ENCODE results near the gene PAF1.
A peak's percentile ranks its signal among the peaks of the same experiment; 100 is the strongest.

Gene PAF1

GRCh38 chr19:39428283-39429112, 37.6 kb upstream of the PAF1 start:
- Histone ChIP-seq H3K27me3 (ENCODE audit: control insufficient read depth, insufficient read depth, low read length) (no peaks in the 10 kb centered on the region), H3K9me3 (ENCODE audit: control insufficient read depth, insufficient read depth, low read depth, low read length) (no peaks in the 10 kb centered on the region), H3K9ac (ENCODE audit: low read length) (peak overlapping the region; percentile 79), H3K36me3 (ENCODE audit: control insufficient read depth, insufficient read depth, low read length) (peaks cover 36% of the 10 kb centered on the region), H3K27ac (ENCODE audit: low read depth, low read length) (peak overlapping the region; percentile 81), H3K4me3 (ENCODE audit: low read depth, low read length) (peak overlapping the region; percentile 41), H3K4me1 (ENCODE audit: control insufficient read depth, insufficient read depth, low read length) (peaks cover 30% of the 10 kb centered on the region)

DNA sequence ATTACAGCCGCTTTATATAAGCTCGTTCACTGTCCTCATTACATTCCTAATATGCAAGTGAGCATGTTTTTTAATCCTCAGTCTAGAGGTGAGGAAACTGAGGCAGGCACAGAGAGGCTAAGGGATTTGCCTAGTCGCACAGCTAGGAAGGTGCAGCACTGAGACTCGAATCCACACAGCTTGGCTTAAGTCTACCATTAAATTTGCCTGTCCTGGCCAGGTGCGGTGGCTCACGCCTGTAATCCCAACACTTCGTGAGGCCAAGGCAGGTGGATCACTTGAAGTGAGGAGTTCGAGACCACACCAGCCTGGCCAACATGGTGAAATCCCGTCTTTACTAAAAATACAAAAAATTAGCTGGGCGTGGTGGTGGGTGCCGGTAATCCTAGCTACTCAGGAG, 36.8 kb upstream of the PAF1 start:
- Histone ChIP-seq H3K4me3 (ENCODE audit: low read depth, low read length) (no peak overlapping the region), H3K36me3 (ENCODE audit: control insufficient read depth, insufficient read depth, low read length) (peaks cover 36% of the 10 kb centered on the region), H3K27ac (ENCODE audit: low read depth, low read length) (peak overlapping the region; percentile 81), H3K9me3 (ENCODE audit: control insufficient read depth, insufficient read depth, low read depth, low read length) (no peaks in the 10 kb centered on the region), H3K27me3 (ENCODE audit: control insufficient read depth, insufficient read depth, low read length) (no peaks in the 10 kb centered on the region), H3K9ac (ENCODE audit: low read length) (peak overlapping the region; percentile 17), H3K4me1 (ENCODE audit: control insufficient read depth, insufficient read depth, low read length) (peaks cover 30% of the 10 kb centered on the region)

- Histone ChIP-seq H3K9me3 (ENCODE audit: control insufficient read depth, insufficient read depth, low read depth, low read length) (no peaks in the 10 kb centered on the region), H3K27ac (ENCODE audit: low read depth, low read length) (no peak overlapping the region)
These were observed 35.3 kb upstream of the PAF1 start for GRCh38 chr19:39426170-39426569.

DNA sequence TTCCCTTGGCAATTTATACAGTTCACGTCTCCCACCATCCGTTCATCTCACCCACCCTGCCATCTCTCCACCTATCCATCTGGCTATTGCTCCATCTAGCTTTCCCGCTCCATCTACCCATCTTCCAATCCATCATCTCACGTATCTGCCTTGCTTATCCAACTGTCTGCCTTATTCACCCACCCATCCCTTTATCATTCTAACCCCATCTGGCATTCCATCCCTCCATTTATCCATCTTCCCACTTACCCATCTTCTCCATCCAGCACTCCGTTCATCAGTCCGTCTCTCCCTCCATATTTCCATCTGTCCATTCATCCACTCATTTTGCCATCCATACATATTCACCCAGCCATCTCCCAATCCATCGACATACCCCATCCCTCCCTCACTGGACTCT, 34.8 kb upstream of the PAF1 start:
- H3K27me3 ChIP-seq (ENCODE audit: control insufficient read depth, insufficient read depth, low read length) = no peaks in the 10 kb centered on the region
- H3K4me1 ChIP-seq (ENCODE audit: control insufficient read depth, insufficient read depth, low read length) = peaks cover 24% of the 10 kb centered on the region
- H3K9me3 ChIP-seq (ENCODE audit: control insufficient read depth, insufficient read depth, low read depth, low read length) = no peaks in the 10 kb centered on the region
- H3K27ac ChIP-seq (ENCODE audit: low read depth, low read length) = no peak overlapping the region
- H3K9ac ChIP-seq (ENCODE audit: low read length) = no peak overlapping the region
- H3K4me3 ChIP-seq (ENCODE audit: low read depth, low read length) = no peak overlapping the region
- peaks cover 50% of the 10 kb centered on the region for H3K36me3 ChIP-seq (ENCODE audit: control insufficient read depth, insufficient read depth, low read length)

More at GRCh38 chr19:39426170-39426569, 35.3 kb upstream of the PAF1 start:
- Histone ChIP-seq H3K36me3 (ENCODE audit: control insufficient read depth, insufficient read depth, low read length) (peaks cover 46% of the 10 kb centered on the region), H3K4me3 (ENCODE audit: low read depth, low read length) (no peak overlapping the region), H3K27me3 (ENCODE audit: control insufficient read depth, insufficient read depth, low read length) (no peaks in the 10 kb centered on the region), H3K4me1 (ENCODE audit: control insufficient read depth, insufficient read depth, low read length) (peaks cover 29% of the 10 kb centered on the region), H3K9ac (ENCODE audit: low read length) (no peak overlapping the region)

DNA sequence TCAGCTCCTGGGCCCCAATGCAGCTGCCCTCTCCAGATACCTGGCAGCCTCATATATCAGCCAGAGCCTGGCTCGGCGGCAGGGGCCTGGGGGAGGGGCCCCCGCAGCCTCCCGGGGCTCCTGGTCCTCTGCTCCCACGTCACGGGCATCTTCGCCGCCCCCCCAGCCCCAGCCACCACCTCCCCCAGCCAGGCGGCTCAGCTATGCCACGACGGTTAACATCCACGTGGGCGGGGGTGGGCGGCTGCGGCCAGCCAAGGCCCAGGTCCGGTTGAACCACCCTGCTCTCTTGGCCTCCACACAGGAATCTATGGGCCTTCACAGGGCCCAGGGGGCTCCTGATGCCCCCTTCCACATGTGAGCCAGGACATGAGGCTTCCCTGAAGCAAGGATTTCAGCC, 34.0 kb upstream of the PAF1 start:
- Histone ChIP-seq H3K27me3 (ENCODE audit: control insufficient read depth, insufficient read depth, low read length) (no peaks in the 10 kb centered on the region), H3K4me3 (ENCODE audit: low read depth, low read length) (no peak overlapping the region), H3K36me3 (ENCODE audit: control insufficient read depth, insufficient read depth, low read length) (peaks cover 58% of the 10 kb centered on the region), H3K9ac (ENCODE audit: low read length) (no peak overlapping the region), H3K4me1 (ENCODE audit: control insufficient read depth, insufficient read depth, low read length) (peaks cover 19% of the 10 kb centered on the region), H3K9me3 (ENCODE audit: control insufficient read depth, insufficient read depth, low read depth, low read length) (no peaks in the 10 kb centered on the region), H3K27ac (ENCODE audit: low read depth, low read length) (no peak overlapping the region)

DNA sequence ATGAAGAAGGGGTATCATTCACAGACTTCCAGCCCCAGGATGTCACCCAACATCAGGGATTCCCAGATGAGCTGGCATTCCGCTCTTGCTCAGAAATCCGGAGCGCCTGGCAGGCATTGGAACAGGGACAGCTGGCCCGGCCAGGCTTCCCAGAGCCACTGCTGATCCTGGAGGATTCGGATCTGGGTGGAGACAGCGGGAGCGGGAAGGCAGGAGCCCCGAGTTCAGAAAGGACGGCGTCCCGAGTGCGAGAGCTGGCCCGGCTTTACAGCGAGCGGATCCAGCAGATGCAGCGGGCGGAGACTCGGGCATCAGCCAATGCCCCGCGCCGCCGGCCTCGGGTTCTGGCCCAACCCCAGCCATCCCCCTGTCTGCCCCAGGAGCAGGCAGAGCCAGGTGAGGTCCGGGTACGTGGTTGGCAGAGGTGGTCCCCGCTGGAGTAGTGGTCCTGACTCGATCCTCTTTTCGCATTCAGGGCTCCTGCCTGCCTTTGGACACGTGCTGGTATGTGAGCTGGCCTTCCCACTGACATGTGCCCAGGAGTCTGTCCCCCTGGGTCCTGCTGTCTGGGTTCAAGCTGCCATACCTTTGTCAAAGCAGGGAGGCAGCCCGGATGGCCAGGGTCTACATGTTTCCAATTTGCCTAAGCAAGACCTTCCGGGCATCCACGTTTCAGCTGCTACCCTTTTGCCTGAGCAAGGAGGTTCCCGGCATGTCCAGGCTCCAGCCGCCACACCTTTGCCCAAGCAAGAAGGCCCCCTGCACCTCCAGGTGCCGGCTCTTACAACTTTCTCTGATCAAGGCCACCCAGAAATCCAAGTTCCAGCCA, 32.6 kb upstream of the PAF1 start:
- no peak overlapping the region for H3K9ac ChIP-seq (ENCODE audit: low read length)
- H3K9me3 ChIP-seq (ENCODE audit: control insufficient read depth, insufficient read depth, low read depth, low read length) = no peaks in the 10 kb centered on the region
- H3K27me3 ChIP-seq (ENCODE audit: control insufficient read depth, insufficient read depth, low read length) = no peaks in the 10 kb centered on the region
- peaks cover 69% of the 10 kb centered on the region for H3K36me3 ChIP-seq (ENCODE audit: control insufficient read depth, insufficient read depth, low read length)
- no peak overlapping the region for H3K27ac ChIP-seq (ENCODE audit: low read depth, low read length)
- no peak overlapping the region for H3K4me3 ChIP-seq (ENCODE audit: low read depth, low read length)
- H3K4me1 ChIP-seq (ENCODE audit: control insufficient read depth, insufficient read depth, low read length) = peaks cover 11% of the 10 kb centered on the region

GRCh38 chr19:39422020-39422419, 31.1 kb upstream of the PAF1 start:
- no peak overlapping the region for H3K27ac ChIP-seq (ENCODE audit: low read depth, low read length)

DNA sequence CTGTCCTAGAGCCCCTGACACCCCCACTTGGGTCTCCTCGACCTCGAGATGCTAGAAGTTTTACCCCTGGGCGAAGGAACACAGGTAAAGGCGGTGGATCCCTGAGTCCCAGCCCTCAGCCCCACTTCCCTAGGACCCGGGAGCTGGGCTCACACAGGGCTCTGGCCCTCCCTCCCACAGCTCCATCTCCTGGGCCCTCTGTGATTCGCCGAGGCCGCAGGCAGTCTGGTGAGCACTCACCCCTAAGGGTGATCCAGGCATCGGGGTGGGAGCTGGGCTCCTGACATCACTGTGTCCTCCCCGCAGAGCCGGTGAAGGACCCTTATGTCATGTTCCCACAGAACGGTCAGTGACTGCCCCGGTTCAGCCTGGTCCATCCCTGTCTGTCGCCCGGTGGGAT, 29.9 kb upstream of the PAF1 start:
- Histone ChIP-seq H3K9me3 (ENCODE audit: control insufficient read depth, insufficient read depth, low read depth, low read length) (no peaks in the 10 kb centered on the region), H3K27ac (ENCODE audit: low read depth, low read length) (no peak overlapping the region), H3K27me3 (ENCODE audit: control insufficient read depth, insufficient read depth, low read length) (no peaks in the 10 kb centered on the region), H3K36me3 (ENCODE audit: control insufficient read depth, insufficient read depth, low read length) (peaks cover 90% of the 10 kb centered on the region), H3K4me3 (ENCODE audit: low read depth, low read length) (no peak overlapping the region), H3K4me1 (ENCODE audit: control insufficient read depth, insufficient read depth, low read length) (peaks cover 1% of the 10 kb centered on the region; the same call in 1 of the 2 replicates), H3K9ac (ENCODE audit: low read length) (no peak overlapping the region)

More at GRCh38 chr19:39422020-39422419, 31.1 kb upstream of the PAF1 start:
- H3K4me3 ChIP-seq (ENCODE audit: low read depth, low read length) = no peak overlapping the region
- peaks cover 81% of the 10 kb centered on the region for H3K36me3 ChIP-seq (ENCODE audit: control insufficient read depth, insufficient read depth, low read length)
- no peaks in the 10 kb centered on the region for H3K9me3 ChIP-seq (ENCODE audit: control insufficient read depth, insufficient read depth, low read depth, low read length)
- no peak overlapping the region for H3K9ac ChIP-seq (ENCODE audit: low read length)
- no peaks in the 10 kb centered on the region for H3K27me3 ChIP-seq (ENCODE audit: control insufficient read depth, insufficient read depth, low read length)
- H3K4me1 ChIP-seq (ENCODE audit: control insufficient read depth, insufficient read depth, low read length) = no peaks in the 10 kb centered on the region

- H3K9me3 ChIP-seq (ENCODE audit: control insufficient read depth, insufficient read depth, low read depth, low read length) = no peaks in the 10 kb centered on the region
- H3K36me3 ChIP-seq (ENCODE audit: control insufficient read depth, insufficient read depth, low read length) = peaks cover 76% of the 10 kb centered on the region
- H3K4me1 ChIP-seq (ENCODE audit: control insufficient read depth, insufficient read depth, low read length) = peaks cover 15% of the 10 kb centered on the region; the same call in 1 of the 2 replicates
- no peak overlapping the region for H3K27ac ChIP-seq (ENCODE audit: low read depth, low read length)
- H3K27me3 ChIP-seq (ENCODE audit: control insufficient read depth, insufficient read depth, low read length) = no peaks in the 10 kb centered on the region
- H3K4me3 ChIP-seq (ENCODE audit: low read depth, low read length) = no peak overlapping the region
- no peak overlapping the region for H3K9ac ChIP-seq (ENCODE audit: low read length)
These were observed 28.1 kb upstream of the PAF1 start for GRCh38 chr19:39419003-39419402.

DNA sequence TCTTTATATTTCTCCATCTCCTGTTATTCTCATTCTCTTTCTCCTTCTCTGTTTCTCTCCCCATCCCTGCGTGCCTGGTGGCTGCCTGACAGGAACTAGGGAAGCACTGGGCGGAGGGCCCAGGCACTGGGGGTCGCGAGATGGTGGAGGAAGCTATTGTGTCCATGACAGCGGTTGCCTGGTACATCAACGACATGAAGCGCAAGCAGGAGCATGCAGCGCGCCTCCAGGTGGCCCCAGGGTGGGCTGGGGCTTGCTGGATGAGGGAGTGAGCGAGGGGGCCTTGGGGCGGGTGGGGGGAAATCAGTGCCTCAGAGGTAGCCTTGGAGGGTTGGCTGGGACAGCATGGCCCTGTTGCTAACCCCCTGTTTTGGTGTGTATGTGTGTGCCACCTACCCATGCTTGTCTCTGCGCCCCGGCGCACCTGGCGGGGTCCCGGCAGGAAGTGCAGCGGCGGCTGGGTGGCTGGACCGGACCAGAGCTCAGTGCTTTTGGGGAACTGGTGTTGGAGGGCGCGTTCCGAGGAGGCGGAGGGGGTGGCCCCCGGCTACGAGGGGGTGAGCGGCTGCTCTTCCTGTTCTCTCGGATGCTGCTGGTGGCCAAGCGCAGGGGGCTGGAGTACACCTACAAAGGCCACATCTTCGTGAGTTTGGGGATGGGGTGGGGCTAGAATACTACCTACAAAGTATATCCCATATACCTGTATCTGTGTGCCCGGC, 26.7 kb upstream of the PAF1 start:
- Histone ChIP-seq H3K27ac (ENCODE audit: low read depth, low read length) (no peak overlapping the region), H3K36me3 (ENCODE audit: control insufficient read depth, insufficient read depth, low read length) (peaks cover 62% of the 10 kb centered on the region), H3K9ac (ENCODE audit: low read length) (no peak overlapping the region), H3K27me3 (ENCODE audit: control insufficient read depth, insufficient read depth, low read length) (no peaks in the 10 kb centered on the region), H3K9me3 (ENCODE audit: control insufficient read depth, insufficient read depth, low read depth, low read length) (no peaks in the 10 kb centered on the region), H3K4me3 (ENCODE audit: low read depth, low read length) (no peak overlapping the region), H3K4me1 (ENCODE audit: control insufficient read depth, insufficient read depth, low read length) (peaks cover 15% of the 10 kb centered on the region; the same call in 1 of the 2 replicates)

Data from HUES6 (cell line).